ENCODE results near the gene TMCC2. TPM values are rescaled to one million over a fixed set of nuclear protein-coding genes. Genes with fewer than 3 reads are reported as not detected.

TMCC2 gene
- total and polyA plus RNA-seq, 2 of the 8 experiments (the other 6 are each of a cell fraction or from before 2014, with no cell fraction given) = 6.7 to 6.8 TPM

GRCh38 chr1:205283270-205284147 is 55.8 kb downstream of the TMCC2 start:
- WGBS, 2 experiments (ENCODE audit: extremely low coverage in 1 of 2, insufficient coverage in 1 of 2, insufficient read length in 1 of 2, insufficient replicate concordance in 2 of 2, low coverage in 1 of 2, low lambda C conversion rate in 2 of 2, missing lambda C conversion rate in 1 of 2) = 81% methylated on average over 13 of the region's 15 CpGs; no CpG with 5 or more reads in 1 of the 2 experiments
- no peaks in the 10 kb centered on the region; a peak in 1 of 7 replicates for H3K27me3 ChIP-seq (replicated peaks in 1 of 4; ENCODE audit: control insufficient read depth in 3 of 4, extremely low read depth in 1 of 4, insufficient read depth in 3 of 4, low read length in 3 of 4)
- H3K14ac ChIP-seq (ENCODE audit: insufficient read length) = no peak overlapping the region
- no peak overlapping the region for H2AFZ ChIP-seq (ENCODE audit: low read length)
- peak overlapping the region; percentile 91; the same call in 1 of the 2 replicates for H2AK5ac ChIP-seq (ENCODE audit: low read depth, low read length)
- CTCF ChIA-PET (ENCODE audit: partially characterized antibody) = interaction anchor here (1.3 to 42.6 kb wide), 5 partner anchors 9 to 167 kb away, joined by 3 to 2424 read pairs (median 28); partner anchors contain the start of genes KLHDC8A and NUAK2
- POLR2A ChIA-PET (ENCODE audit: partially characterized antibody) = interaction anchor here (1.1 to 2.8 kb wide), 7 partner anchors 10 to 41 kb away, joined by 5 to 21 read pairs (median 8); partner anchors contain the start of gene NUAK2
- no peak overlapping the region for H3K4me3 ChIP-seq (ENCODE audit: extremely low read depth in 1 of 4, insufficient read depth in 2 of 4, low read depth in 3 of 4, low read length in 4 of 4)
- no peak for DNase-seq (ENCODE audit: low read depth in 1 of 2, low spot score in 2 of 2)
- no peak overlapping the region for H4K8ac ChIP-seq (ENCODE audit: extremely low read depth, insufficient read depth, low read length)
- peak overlapping the region; percentile 90 for H2BK5ac ChIP-seq (ENCODE audit: low read depth, low read length)
- peak overlapping the region; percentile 68 for H2BK20ac ChIP-seq (ENCODE audit: low read length)
- peak overlapping the region; percentile 66 for H2BK15ac ChIP-seq (ENCODE audit: low read length)
- H3K4me1 ChIP-seq (replicated peaks in 1 of 4; ENCODE audit: control insufficient read depth in 3 of 4, insufficient read depth in 4 of 4, low read length in 3 of 4) = peaks cover 9 to 26% (median 18%) of the 10 kb centered on the region in 4 experiments
- peak overlapping the region; percentile 95 for H4K91ac ChIP-seq (replicated peaks; ENCODE audit: insufficient read length, low read length)
- no peak overlapping the region for H3K27ac ChIP-seq (ENCODE audit: low read depth, low read length)
- H2BK12ac ChIP-seq (ENCODE audit: low read depth, low read length) = peak overlapping the region; percentile 97; the same call in 1 of the 2 replicates
- H3K23ac ChIP-seq (ENCODE audit: insufficient read length) = no peak overlapping the region
- no peak overlapping the region for H3K56ac ChIP-seq (replicated peaks; ENCODE audit: insufficient read length, low read depth, low read length)
- no peak for FAIRE-seq
- H4K5ac ChIP-seq (ENCODE audit: insufficient read length, low read depth, low read length) = no peak overlapping the region
- no peaks in the 10 kb centered on the region for H4K20me1 ChIP-seq (replicated peaks in 1 of 2; ENCODE audit: control insufficient read depth in 1 of 2, insufficient read depth in 2 of 2, low read length in 2 of 2)
- H3K79me2 ChIP-seq (ENCODE audit: control insufficient read depth in 1 of 2, insufficient read depth in 2 of 2, low read length in 2 of 2) = no peaks in the 10 kb centered on the region
- no peak for TF ChIP-seq NANOG (IDR thresholded peaks at IDR 0.05; ENCODE audit: insufficient read depth, low read depth, low read length, poor library complexity, severe bottlenecking)
- no peak for TF ChIP-seq EGR1 (IDR thresholded peaks at IDR 0.05; ENCODE audit: borderline replicate concordance, low read depth, low read length)
- TF ChIP-seq PHF8 (conservative IDR thresholded peaks at IDR 0.05; ENCODE audit: low read depth, low read length) = no peak
- TF ChIP-seq SP4 (IDR thresholded peaks at IDR 0.05; ENCODE audit: low read length) = no peak
- no peak for TF ChIP-seq ATF3 (IDR thresholded peaks at IDR 0.05; ENCODE audit: insufficient read depth, low read depth, low read length)
- no peaks in the 10 kb centered on the region for H3K9me3 ChIP-seq (ENCODE audit: insufficient read depth in 2 of 2, low read depth in 1 of 2, low read length in 1 of 2)
- no peaks in the 10 kb centered on the region for H3K36me3 ChIP-seq (ENCODE audit: control insufficient read depth in 2 of 4, insufficient read depth in 4 of 4, low read length in 3 of 4)
- no peak overlapping the region for H2BK120ac ChIP-seq (replicated peaks; ENCODE audit: low read depth, low read length)
- no peak overlapping the region for H3K4ac ChIP-seq (replicated peaks; ENCODE audit: insufficient read length, low read depth, low read length)
- no peaks in the 10 kb centered on the region for H3K23me2 ChIP-seq (ENCODE audit: low read depth, low read length)
- no peaks in the 10 kb centered on the region for H3K79me1 ChIP-seq (ENCODE audit: low read depth, low read length)
- H3K18ac ChIP-seq (ENCODE audit: extremely low read depth, low read length) = peak overlapping the region; percentile 66
- no peak overlapping the region for H3K9ac ChIP-seq (replicated peaks in 1 of 4; ENCODE audit: extremely low read depth in 1 of 4, low read depth in 3 of 4, low read length in 3 of 4)
- H3K4me2 ChIP-seq (ENCODE audit: insufficient read depth in 1 of 2, low read depth in 2 of 2, low read length in 2 of 2) = no peak overlapping the region

All from H1 (cell line).